HEK293 (cell line): Measurements from ENCODE around the gene MMP15.

Experiments used
- SP2 ChIP-seq: fragments of 450-650 bp; formaldehyde crosslinking; IDR thresholded peaks from 2 replicates; pipeline ENCODE4 v1.5.1; 2016; ENCODE audit warnings: missing biosample characterization, missing genetic modification characterization
- ZNF114 ChIP-seq: fragments of 450-650 bp; formaldehyde crosslinking; IDR thresholded peaks from 2 replicates; pipeline ENCODE4 v1.5.0; 2017; ENCODE audit warnings: missing biosample characterization, missing genetic modification characterization
- ZNF391 ChIP-seq: fragments of 450-650 bp; formaldehyde crosslinking; IDR thresholded peaks from 2 replicates; pipeline ENCODE4 v1.5.1; 2016; ENCODE audit warnings: low read depth, missing biosample characterization, missing genetic modification characterization, borderline replicate concordance
- ZNF670 ChIP-seq: fragments of 450-650 bp; formaldehyde crosslinking; IDR thresholded peaks from 2 replicates; pipeline ENCODE4 v1.5.1; 2016; ENCODE audit warnings: missing biosample characterization, missing genetic modification characterization, low read depth
- TF ChIP-seq, protein P1 (sequence below): fragments of 450-650 bp; formaldehyde crosslinking; IDR thresholded peaks from 2 replicates; pipeline ENCODE4 v1.5.1; 2016; ENCODE audit warnings: missing biosample characterization, missing genetic modification characterization
- TF ChIP-seq, protein P2 (sequence below): fragments of 450-650 bp; formaldehyde crosslinking; IDR thresholded peaks from 2 replicates; pipeline ENCODE4 v1.5.1; 2016; ENCODE audit warnings: missing biosample characterization, missing genetic modification characterization
- TF ChIP-seq, protein P3 (sequence below): fragments of 450-650 bp; formaldehyde crosslinking; conservative IDR thresholded peaks from 2 replicates; pipeline ENCODE4 v1.5.1; 2016; ENCODE audit warnings: low read depth, missing biosample characterization, missing genetic modification characterization

DNA sequence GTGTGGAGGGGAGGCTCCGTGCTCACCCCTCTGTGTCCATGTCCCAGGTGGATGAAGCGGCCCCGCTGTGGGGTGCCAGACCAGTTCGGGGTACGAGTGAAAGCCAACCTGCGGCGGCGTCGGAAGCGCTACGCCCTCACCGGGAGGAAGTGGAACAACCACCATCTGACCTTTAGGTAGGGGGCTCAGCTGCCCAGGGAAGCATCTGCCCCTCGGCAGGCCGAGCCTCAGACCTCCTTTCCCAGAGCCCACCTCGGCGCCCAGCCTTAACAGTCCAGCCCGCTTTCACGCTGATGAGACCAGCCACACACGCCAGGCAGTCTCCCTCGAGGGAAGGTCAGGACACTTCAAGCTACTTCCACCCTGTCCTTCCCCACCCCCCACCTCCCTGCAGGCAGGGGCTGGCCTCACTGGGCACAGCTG is 12.7 kb downstream of the MMP15 start:
- TF ChIP-seq, protein P1, sequence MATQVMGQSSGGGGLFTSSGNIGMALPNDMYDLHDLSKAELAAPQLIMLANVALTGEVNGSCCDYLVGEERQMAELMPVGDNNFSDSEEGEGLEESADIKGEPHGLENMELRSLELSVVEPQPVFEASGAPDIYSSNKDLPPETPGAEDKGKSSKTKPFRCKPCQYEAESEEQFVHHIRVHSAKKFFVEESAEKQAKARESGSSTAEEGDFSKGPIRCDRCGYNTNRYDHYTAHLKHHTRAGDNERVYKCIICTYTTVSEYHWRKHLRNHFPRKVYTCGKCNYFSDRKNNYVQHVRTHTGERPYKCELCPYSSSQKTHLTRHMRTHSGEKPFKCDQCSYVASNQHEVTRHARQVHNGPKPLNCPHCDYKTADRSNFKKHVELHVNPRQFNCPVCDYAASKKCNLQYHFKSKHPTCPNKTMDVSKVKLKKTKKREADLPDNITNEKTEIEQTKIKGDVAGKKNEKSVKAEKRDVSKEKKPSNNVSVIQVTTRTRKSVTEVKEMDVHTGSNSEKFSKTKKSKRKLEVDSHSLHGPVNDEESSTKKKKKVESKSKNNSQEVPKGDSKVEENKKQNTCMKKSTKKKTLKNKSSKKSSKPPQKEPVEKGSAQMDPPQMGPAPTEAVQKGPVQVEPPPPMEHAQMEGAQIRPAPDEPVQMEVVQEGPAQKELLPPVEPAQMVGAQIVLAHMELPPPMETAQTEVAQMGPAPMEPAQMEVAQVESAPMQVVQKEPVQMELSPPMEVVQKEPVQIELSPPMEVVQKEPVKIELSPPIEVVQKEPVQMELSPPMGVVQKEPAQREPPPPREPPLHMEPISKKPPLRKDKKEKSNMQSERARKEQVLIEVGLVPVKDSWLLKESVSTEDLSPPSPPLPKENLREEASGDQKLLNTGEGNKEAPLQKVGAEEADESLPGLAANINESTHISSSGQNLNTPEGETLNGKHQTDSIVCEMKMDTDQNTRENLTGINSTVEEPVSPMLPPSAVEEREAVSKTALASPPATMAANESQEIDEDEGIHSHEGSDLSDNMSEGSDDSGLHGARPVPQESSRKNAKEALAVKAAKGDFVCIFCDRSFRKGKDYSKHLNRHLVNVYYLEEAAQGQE (tag by site-specific recombination): no peak
- TF ChIP-seq, protein P2, sequence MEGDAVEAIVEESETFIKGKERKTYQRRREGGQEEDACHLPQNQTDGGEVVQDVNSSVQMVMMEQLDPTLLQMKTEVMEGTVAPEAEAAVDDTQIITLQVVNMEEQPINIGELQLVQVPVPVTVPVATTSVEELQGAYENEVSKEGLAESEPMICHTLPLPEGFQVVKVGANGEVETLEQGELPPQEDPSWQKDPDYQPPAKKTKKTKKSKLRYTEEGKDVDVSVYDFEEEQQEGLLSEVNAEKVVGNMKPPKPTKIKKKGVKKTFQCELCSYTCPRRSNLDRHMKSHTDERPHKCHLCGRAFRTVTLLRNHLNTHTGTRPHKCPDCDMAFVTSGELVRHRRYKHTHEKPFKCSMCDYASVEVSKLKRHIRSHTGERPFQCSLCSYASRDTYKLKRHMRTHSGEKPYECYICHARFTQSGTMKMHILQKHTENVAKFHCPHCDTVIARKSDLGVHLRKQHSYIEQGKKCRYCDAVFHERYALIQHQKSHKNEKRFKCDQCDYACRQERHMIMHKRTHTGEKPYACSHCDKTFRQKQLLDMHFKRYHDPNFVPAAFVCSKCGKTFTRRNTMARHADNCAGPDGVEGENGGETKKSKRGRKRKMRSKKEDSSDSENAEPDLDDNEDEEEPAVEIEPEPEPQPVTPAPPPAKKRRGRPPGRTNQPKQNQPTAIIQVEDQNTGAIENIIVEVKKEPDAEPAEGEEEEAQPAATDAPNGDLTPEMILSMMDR (tag by site-specific recombination): no peak
- TF ChIP-seq SP2 (no peak), ZNF114 (tag by site-specific recombination) (no peak), ZNF670 (tag by site-specific recombination) (no peak), ZNF391 (tag by site-specific recombination) (no peak)
- TF ChIP-seq, protein P3, sequence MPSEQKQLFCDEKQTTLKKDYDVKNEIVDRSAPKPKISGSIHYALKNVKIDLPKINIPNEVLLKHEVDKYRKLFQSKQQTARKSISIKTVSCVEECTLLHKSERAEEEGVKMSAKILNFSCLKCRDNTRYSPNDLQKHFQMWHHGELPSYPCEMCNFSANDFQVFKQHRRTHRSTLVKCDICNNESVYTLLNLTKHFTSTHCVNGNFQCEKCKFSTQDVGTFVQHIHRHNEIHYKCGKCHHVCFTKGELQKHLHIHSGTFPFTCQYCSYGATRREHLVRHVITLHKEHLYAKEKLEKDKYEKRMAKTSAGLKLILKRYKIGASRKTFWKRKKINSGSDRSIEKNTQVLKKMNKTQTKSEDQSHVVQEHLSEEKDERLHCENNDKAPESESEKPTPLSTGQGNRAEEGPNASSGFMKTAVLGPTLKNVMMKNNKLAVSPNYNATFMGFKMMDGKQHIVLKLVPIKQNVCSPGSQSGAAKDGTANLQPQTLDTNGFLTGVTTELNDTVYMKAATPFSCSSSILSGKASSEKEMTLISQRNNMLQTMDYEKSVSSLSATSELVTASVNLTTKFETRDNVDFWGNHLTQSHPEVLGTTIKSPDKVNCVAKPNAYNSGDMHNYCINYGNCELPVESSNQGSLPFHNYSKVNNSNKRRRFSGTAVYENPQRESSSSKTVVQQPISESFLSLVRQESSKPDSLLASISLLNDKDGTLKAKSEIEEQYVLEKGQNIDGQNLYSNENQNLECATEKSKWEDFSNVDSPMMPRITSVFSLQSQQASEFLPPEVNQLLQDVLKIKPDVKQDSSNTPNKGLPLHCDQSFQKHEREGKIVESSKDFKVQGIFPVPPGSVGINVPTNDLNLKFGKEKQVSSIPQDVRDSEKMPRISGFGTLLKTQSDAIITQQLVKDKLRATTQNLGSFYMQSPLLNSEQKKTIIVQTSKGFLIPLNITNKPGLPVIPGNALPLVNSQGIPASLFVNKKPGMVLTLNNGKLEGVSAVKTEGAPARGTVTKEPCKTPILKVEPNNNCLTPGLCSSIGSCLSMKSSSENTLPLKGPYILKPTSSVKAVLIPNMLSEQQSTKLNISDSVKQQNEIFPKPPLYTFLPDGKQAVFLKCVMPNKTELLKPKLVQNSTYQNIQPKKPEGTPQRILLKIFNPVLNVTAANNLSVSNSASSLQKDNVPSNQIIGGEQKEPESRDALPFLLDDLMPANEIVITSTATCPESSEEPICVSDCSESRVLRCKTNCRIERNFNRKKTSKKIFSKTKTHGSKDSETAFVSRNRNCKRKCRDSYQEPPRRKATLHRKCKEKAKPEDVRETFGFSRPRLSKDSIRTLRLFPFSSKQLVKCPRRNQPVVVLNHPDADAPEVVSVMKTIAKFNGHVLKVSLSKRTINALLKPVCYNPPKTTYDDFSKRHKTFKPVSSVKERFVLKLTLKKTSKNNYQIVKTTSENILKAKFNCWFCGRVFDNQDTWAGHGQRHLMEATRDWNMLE (tag by site-specific recombination): no peak
